Measurements from ENCODE around the gene ZNF587B.
"Not testable (repeated sequence)": the region's sequence is repeated elsewhere in the genome, so short reads cannot be mapped to it uniquely, and the experiment has no call there.

Gene ZNF587B

DNA sequence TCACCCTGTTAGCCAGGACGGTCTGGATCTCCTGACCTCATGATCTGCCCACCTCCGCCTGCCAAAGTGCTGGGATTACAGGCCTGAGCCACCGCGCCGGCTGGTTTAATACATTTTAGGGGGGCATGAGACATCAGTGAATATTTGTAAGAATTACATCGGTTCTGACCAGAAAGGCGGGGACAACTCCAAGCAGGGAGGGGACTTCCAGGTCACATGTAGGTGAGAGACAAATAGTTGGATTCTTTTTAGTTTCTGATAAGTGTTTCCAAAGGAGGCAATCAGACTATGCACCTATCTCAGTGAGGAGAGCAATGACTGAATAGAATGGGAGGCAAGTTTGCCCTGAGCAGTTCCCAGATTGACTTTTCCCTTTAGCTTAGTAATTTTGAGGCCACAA lies 11.7 kb upstream of the ZNF587B start:
- DNase-seq (ENCODE audit: low spot score) = no peak

GRCh38 chr19:57819475-57820148 lies 10.5 kb upstream of the ZNF587B start:
- DNase-seq (ENCODE audit: low spot score) = peak; percentile 88

GRCh38 chr19:57820599-57820998 lies 9.5 kb upstream of the ZNF587B start:
- no peak for DNase-seq (ENCODE audit: low spot score)

- not testable (repeated sequence) for DNase-seq (ENCODE audit: low spot score)
These were observed 9.0 kb upstream of the ZNF587B start for GRCh38 chr19:57821095-57821494.

DNA sequence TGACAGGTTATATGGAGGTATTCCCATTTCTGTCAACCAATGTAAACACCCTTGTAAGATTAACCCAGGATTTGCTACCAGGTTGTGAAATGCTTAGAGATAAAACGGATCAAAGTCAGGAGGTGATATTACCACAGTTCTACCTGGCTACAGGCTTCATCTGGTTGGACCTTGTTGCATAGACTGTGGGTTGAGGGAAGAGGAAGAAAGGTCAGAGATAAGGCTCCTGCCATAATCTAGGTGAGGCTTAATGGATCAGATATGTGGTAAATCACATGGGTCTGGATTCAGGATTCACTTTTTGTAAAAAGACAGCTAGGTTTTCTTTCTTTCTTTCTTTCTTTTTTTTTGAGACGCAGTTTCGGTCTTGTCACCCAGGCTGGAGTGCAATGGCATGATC lies 8.6 kb upstream of the ZNF587B start:
- not testable (repeated sequence) for DNase-seq (ENCODE audit: low spot score)

GRCh38 chr19:57823155-57823554 lies 6.9 kb upstream of the ZNF587B start:
- DNase-seq (ENCODE audit: low spot score) = not testable (repeated sequence)

DNA sequence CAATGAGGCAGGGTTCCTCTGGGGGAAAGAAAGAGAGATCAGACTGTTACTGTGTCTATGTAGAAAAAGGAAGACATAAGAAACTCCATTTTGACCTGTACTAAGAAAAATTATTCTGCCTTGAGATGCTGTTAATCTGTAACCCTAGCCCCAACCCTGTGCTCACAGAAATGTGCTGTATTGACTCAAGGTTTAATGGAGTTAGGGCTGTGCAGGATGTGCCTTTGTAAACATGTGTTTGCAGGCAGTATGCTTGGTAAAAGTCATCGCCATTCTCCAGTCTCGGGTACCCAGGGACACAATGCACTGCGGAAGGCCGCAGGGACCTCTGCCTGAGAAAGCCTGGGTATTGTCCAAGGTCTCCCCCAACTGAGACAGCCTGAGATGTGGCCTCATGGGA lies 6.5 kb upstream of the ZNF587B start:
- DNase-seq (ENCODE audit: low spot score) = not testable (repeated sequence)

- no peak for DNase-seq (ENCODE audit: low spot score)
These were observed 4.6 kb upstream of the ZNF587B start for GRCh38 chr19:57825511-57825910.

GRCh38 chr19:57829316-57829715 lies 783 bp upstream of the ZNF587B start:
- DNase-seq (ENCODE audit: low spot score) = no peak

GRCh38 chr19:57836991-57837390 lies 6.9 kb downstream of the ZNF587B start:
- DNase-seq (ENCODE audit: low spot score) = not testable (repeated sequence)

DNA sequence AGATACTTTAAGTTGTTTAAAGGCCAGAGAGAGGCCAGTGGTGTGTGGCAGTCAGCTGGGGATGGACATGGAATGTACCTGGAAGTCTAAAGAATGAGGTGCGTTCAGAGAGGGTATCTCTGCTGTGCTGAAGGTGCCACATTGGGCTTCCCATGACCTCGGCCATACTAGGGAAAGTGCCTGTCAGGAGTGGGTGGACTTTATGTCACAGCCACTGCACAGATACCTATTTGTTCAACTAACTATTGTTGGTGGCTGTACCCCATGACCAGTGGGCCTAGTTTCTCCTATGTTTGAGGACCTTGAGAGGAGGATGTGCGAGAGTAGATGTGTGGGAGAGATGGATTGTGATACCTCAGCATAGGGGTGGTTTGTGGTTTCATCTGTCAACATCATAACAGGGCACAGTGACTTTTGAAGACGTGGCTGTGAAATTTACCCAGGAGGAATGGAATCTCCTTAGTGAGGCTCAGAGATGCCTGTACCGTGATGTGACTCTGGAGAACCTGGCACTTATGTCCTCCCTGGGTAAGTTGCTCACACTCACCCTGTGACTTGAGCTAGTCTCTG lies 8.6 kb downstream of the ZNF587B start:
- not testable (repeated sequence) for DNase-seq (ENCODE audit: low spot score)

DNA sequence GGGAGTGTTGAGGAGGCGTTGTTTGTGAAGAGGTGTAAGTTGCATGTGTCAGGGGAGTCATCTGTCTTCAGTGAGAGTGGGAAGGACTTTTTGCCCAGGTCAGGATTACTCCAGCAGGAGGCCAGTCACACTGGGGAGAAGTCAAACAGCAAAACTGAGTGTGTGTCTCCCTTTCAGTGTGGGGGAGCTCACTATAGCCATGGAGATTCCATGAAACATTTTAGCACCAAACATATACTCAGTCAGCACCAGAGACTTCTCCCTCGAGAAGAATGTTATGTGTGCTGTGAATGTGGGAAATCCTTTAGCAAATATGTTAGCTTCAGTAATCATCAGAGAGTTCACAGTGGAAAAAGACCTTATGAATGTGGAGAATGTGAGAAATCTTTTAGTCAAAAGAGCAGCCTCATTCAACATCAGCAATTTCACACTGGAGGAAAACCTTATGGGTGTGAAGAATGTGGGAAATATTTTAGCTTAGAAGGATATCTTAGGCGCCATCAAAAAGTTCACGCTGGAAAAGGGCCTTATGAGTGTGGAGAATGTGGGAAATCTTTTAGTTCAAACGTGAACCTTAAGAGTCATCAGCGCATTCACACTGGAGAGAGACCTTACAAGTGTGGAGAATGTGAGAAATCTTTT lies 11.1 kb downstream of the ZNF587B start:
- DNase-seq (ENCODE audit: low spot score) = no peak

DNA sequence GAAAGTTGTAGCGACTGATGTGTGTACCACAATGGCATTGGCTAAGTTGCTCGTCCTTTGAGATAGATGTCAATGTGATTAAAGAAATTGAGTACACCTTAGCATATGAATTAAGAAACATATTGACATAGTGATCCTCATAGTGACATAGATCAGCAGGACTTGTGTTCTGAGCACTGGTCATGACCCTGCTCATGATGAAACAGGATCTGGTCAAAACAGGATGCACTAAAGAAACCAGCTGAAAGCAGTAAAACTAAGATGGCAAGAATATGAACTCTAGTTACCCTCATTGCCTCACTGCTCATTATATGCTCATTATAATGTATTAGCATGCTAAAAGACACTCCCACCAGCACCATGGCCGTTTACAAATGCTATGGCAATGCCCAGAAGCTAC lies 17.1 kb downstream of the ZNF587B start:
- DNase-seq (ENCODE audit: low spot score) = not testable (repeated sequence)

GRCh38 chr19:57849162-57849665 lies 19.1 kb downstream of the ZNF587B start:
- not testable (repeated sequence) for DNase-seq (ENCODE audit: low spot score)

GRCh38 chr19:57849666-57850473 lies 19.8 kb downstream of the ZNF587B start, which contains the start of gene ZNF587:
Gene ZNF587 (plus strand): TSS chr19:57849859. CDS start chr19:57850039, 180 bp downstream.
- peak; percentile 85 for DNase-seq (ENCODE audit: low spot score)

- DNase-seq (ENCODE audit: low spot score) = peak; percentile 32
These were observed 20.5 kb downstream of the ZNF587B start for GRCh38 chr19:57850553-57851017.

- not testable (repeated sequence) for DNase-seq (ENCODE audit: low spot score)
These were observed 21.9 kb downstream of the ZNF587B start for GRCh38 chr19:57851812-57852603.

DNA sequence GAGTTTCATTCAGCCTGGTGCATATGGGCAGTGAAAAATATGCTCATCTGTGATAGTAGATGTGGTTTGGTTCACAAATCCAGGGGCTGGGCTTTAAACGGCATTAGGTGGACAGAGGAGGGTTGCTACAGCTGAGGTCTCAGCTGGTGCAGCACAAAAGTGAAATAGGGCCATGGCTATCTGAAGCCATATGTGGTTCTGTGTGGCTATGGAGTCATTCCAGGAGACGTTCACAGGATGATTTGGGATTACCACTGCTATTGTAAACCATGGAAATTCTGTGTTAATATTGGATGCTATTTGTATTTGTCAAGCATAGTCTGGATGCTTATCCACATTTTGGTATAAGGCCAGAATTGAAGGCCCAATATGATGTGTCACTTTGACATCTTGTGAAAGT lies 24.0 kb downstream of the ZNF587B start:
- DNase-seq (ENCODE audit: low spot score) = not testable (repeated sequence)

- DNase-seq (ENCODE audit: low spot score) = not testable (repeated sequence)
These were observed 32.3 kb downstream of the ZNF587B start for GRCh38 chr19:57862351-57862750.

GRCh38 chr19:57867868-57868492 lies 37.9 kb downstream of the ZNF587B start:
- no peak for DNase-seq (ENCODE audit: low spot score)

- DNase-seq (ENCODE audit: low spot score) = not testable (repeated sequence)
These were observed 39.6 kb downstream of the ZNF587B start for GRCh38 chr19:57869655-57870054.

All from CD4-positive, alpha-beta T cell treated with Interleukin-2 at 100 ng/mL for 4 hours (primary cell).